ENCODE measurements around the gene SMYD2. TPM values are rescaled to one million over a fixed set of nuclear protein-coding genes. Genes with fewer than 3 reads are reported as not detected.

Gene SMYD2
- polyA plus RNA-seq, 4 donors, result 41.0 to 53.3 (median 46.1) TPM

DNA sequence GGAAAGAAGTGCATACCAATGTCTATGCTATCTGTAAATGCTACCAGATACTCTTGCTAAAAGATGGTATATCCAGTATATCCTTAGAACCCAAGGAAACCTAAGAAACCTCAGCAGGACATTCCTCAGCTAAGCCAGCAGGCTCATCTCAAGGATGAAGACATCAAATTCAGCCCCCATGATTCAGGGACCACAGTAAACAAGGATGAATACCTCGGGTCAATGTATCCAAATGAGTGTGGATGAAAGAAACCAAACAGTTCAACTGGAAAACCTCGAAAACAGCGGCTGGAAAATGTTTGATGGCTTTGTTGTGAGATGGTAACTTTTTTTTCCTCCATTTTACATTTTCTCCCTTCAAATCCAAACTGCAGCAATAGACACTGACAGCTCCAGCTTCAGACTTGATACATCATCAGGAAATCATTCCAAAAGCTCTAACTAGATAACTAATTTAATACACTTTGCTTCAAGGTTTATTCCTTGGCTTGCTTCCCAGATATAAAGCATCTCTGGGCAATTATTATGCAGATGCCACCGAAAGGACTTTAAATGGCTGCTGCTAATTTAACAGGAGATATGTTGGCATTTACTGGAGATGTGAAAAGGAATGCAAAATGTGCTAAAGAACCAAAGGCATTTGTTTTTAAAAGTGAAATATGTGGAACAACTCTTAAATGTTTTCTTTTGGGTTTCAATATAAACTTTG lies 73.6 kb downstream of the SMYD2 start:
- no peak for DNase-seq (ENCODE audit: low read depth in 4 of 4, low spot score in 2 of 4)

DNA sequence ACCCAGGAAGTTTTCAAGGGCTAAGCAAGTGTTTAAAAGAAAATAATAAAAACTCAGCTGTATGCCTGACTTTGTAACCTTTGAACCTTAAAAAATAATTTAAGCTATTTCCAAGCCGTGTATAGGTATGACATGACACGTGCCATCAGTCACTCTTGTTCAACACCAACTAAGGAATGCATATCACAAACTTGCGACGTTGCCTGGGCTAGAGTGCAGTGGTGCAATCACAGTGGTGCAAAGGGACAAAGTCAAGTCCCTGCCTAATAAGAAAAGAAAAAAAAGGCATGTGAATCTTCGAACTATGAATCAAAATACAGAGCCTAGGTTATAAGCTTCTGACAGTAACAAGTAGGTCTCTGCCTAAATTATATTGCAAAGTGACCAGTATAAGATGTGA lies 79.2 kb downstream of the SMYD2 start:
- DNase-seq (ENCODE audit: low read depth in 4 of 4, low spot score in 2 of 4), result no peak

- no peak for DNase-seq (ENCODE audit: low read depth in 4 of 4, low spot score in 2 of 4)
Observed at GRCh38 chr1:214360525-214361164, 79.7 kb downstream of the SMYD2 start.

- no peak for DNase-seq (ENCODE audit: low read depth in 4 of 4, low spot score in 2 of 4)
Observed at GRCh38 chr1:214361636-214362035, 80.7 kb downstream of the SMYD2 start.

GRCh38 chr1:214362188-214362882 lies 81.4 kb downstream of the SMYD2 start:
- no peak for DNase-seq (ENCODE audit: low read depth in 4 of 4, low spot score in 2 of 4)

GRCh38 chr1:214363386-214363785 lies 82.4 kb downstream of the SMYD2 start:
- no peak for DNase-seq (ENCODE audit: low read depth in 4 of 4, low spot score in 2 of 4)

GRCh38 chr1:214364386-214364785 lies 83.4 kb downstream of the SMYD2 start:
- DNase-seq (ENCODE audit: low read depth in 4 of 4, low spot score in 2 of 4), result no peak

- no peak for DNase-seq (ENCODE audit: low read depth in 4 of 4, low spot score in 2 of 4)
Observed at GRCh38 chr1:214364786-214365295, 83.9 kb downstream of the SMYD2 start.

GRCh38 chr1:214367841-214368240 lies 86.9 kb downstream of the SMYD2 start:
- DNase-seq (ENCODE audit: low read depth in 4 of 4, low spot score in 2 of 4), result no peak

DNA sequence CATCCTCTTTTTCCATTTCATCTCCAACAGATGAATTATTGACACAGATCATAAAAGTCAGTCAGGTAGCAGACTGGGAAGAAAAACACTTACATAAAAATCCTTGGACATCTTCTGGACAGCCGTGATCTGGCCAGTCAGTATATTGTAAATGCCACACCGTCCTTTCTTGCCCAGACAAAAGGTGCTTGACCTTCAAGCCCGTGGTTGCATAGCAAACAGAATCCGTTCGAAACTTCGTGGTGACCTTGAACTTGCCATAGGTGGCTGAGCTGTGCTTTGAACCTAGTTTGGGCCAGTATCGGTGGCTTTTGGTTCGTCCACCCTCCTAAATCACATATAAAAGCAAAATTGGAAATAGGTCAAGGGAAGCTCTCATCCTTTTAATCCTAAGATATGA lies 88.4 kb downstream of the SMYD2 start:
- no peak for DNase-seq (ENCODE audit: low read depth in 4 of 4, low spot score in 2 of 4)

- no peak for DNase-seq (ENCODE audit: low read depth in 4 of 4, low spot score in 2 of 4)
Observed at GRCh38 chr1:214370615-214371014, 89.7 kb downstream of the SMYD2 start.

- DNase-seq (ENCODE audit: low read depth in 4 of 4, low spot score in 2 of 4), result no peak
Observed at GRCh38 chr1:214372092-214372491, 91.1 kb downstream of the SMYD2 start.

DNA sequence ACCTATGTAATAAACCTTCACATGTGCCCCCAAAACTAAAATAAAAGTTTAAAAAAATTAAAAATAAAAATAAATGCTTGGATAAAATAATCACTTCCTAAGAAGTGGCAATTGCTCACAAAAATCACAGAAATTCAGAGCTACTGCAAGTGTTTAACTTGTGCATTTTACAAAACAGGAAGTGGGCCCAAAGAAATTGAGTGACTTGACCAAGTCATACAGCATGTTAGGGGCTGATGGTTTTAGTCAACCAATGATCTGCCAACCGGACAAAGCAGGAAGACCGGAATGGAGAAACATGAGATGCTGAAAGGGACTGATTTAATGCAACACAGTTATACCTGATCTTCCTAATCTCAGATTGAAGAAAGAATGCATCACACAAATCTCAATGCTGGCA lies 96.5 kb downstream of the SMYD2 start:
- no peak for DNase-seq (ENCODE audit: low read depth in 4 of 4, low spot score in 2 of 4)

DNA sequence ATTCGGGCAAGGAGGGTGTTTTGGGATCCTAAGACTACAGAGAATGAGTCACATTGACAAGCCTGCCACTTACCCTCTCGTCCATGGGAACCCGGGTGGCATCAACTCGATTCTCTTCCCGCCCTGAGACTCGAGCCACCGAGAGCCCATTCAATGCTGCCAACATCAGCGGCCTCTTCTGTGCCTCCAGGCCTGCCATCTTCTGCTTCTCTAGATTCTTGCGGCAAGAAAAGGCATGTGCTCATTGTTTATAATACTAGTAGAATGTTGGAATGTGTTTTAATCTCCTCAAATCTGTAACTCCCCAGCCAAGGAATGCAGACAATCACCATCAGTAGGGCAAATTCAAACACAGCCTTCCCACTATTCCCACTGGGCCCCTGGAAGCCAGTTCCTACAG lies 96.9 kb downstream of the SMYD2 start:
- no peak for DNase-seq (ENCODE audit: low read depth in 4 of 4, low spot score in 2 of 4)

DNA sequence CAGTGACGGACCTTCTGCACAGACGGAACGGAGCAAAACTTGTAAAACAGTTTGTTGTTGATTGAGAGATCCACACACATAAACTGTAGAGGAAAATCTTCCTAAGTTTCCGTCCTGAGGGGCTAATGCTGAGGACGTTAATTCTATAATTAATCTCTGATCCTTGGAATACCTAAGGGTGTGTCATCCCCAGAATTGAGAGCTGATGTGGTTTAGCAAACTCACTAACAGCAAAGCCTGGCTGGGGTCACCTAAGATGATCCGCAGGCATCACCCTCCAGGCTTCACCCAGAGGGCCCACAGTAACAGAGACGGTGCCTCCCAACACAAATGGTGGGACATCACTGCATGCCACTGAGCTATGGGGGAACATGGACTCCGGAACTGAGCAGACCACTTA lies 97.5 kb downstream of the SMYD2 start:
- no peak for DNase-seq (ENCODE audit: low read depth in 4 of 4, low spot score in 2 of 4)

DNA sequence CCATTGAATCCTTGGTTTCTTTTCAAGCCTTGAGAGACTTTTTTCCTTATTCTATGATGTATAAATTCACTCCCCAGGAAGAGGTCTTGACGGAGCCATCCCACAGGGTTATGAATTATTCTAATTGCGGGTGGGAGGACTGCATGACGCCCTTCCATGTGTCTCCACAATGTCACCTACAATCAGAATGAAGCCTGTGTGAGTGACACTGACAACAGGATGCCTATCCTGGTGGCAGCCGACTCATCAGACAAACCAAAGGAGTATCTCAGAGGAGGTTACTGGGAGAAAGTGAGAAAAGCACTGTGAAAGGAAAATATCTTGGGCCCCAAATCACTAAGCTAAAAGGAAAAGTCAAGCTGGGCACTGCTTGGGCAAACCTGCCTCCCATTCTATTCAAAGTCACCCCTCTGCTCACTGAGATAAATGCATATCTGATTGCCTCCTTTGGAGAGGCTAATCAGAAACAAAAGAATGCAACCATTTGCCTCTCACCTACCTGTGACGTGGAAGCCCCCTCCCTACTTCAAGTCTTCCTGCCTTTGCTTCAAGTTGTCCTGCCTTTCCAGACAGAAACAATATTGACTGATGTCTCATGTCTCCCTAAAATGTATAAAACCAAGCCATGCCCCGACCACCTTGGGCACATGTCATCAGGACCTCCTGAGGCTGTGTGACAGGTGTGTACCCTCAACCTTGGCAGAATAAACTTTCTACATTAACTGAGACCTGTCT lies 98.4 kb downstream of the SMYD2 start:
- no peak for DNase-seq (ENCODE audit: low read depth in 4 of 4, low spot score in 2 of 4)

DNA sequence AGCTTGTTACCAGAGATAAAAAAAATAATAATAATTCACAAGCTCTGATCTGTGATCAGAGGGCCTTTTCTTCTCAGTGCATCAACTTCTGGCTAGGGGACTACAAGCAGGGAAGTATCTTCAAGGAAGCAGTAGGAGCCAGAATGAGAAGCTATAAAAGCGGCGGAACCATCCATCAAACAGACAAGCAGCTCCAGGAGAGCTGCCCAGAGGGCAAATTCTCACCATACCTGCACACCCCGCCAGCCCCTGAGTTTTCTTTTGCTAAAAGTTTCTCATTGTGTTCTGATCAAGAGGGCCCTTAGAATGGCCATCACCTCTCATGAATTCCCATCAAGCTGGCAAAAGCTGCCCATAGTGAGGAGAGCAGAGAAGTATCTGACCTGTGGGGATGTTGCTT lies 99.4 kb downstream of the SMYD2 start:
- DNase-seq (ENCODE audit: low read depth in 4 of 4, low spot score in 2 of 4), result peak in 2 of 4 donors; percentile 38 to 43

GRCh38 chr1:214380986-214381695 lies 100.2 kb downstream of the SMYD2 start:
- no peak for DNase-seq (ENCODE audit: low read depth in 4 of 4, low spot score in 2 of 4)

- DNase-seq (ENCODE audit: low read depth in 4 of 4, low spot score in 2 of 4), result no peak
Observed at GRCh38 chr1:214383381-214384372, 102.7 kb downstream of the SMYD2 start.
